Measurements from ENCODE around the gene OSBPL7.

DNA sequence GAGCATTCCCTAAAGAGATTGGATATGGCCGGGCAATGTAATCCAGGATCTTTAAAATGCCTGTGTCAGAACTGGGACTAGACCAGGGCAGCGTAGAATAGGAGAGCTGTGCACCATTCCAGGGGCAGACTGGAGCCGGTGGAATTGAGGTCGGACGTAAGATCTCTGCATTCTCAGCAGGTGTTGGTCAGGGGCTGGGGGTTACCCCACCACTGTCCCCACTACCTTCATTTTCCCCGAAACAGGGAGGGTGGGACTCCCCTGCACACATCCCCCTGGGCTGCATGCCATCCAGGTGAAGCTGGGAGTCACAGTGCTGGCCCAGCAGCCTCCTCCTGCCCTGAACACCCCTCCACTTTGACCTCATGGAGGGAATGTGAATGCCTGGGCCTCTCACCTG lies 17.8 kb downstream of the OSBPL7 start:
- TF ChIP-seq CTCF (IDR thresholded peaks at IDR 0.05; ENCODE audit: low read depth, low read length, missing input control) (no peak), RAD21 (IDR thresholded peaks at IDR 0.05) (no peak), JUND (IDR thresholded peaks at IDR 0.05) (no peak), REST (IDR thresholded peaks at IDR 0.05) (no peak), YY1 (IDR thresholded peaks at IDR 0.05) (no peak), EGR1 (IDR thresholded peaks at IDR 0.05; ENCODE audit: low read depth in 2 of 2) (no peak), GABPA (IDR thresholded peaks at IDR 0.05 in 1 of 2, conservative IDR thresholded peaks at IDR 0.05 in 1 of 2) (no peak), RXRA (IDR thresholded peaks at IDR 0.05) (no peak), TAF1 (conservative IDR thresholded peaks at IDR 0.05) (no peak), SP1 (IDR thresholded peaks at IDR 0.05) (no peak), FOXA1 (IDR thresholded peaks at IDR 0.05) (no peak)
- TF ChIP-seq, protein P1, sequence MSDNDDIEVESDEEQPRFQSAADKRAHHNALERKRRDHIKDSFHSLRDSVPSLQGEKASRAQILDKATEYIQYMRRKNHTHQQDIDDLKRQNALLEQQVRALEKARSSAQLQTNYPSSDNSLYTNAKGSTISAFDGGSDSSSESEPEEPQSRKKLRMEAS (IDR thresholded peaks at IDR 0.05), result no peak
- TF ChIP-seq, protein P2, sequence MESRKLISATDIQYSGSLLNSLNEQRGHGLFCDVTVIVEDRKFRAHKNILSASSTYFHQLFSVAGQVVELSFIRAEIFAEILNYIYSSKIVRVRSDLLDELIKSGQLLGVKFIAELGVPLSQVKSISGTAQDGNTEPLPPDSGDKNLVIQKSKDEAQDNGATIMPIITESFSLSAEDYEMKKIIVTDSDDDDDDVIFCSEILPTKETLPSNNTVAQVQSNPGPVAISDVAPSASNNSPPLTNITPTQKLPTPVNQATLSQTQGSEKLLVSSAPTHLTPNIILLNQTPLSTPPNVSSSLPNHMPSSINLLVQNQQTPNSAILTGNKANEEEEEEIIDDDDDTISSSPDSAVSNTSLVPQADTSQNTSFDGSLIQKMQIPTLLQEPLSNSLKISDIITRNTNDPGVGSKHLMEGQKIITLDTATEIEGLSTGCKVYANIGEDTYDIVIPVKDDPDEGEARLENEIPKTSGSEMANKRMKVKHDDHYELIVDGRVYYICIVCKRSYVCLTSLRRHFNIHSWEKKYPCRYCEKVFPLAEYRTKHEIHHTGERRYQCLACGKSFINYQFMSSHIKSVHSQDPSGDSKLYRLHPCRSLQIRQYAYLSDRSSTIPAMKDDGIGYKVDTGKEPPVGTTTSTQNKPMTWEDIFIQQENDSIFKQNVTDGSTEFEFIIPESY (IDR thresholded peaks at IDR 0.05), result no peak

Measured in liver (tissue), 3 donors.